ENCODE results near the gene CAPN9.
A peak's percentile ranks its signal among the peaks of the same experiment; 100 is the strongest.
"Not testable (repeated sequence)": the region's sequence is repeated elsewhere in the genome, so short reads cannot be mapped to it uniquely, and the experiment has no call there.

The CAPN9 gene

DNA sequence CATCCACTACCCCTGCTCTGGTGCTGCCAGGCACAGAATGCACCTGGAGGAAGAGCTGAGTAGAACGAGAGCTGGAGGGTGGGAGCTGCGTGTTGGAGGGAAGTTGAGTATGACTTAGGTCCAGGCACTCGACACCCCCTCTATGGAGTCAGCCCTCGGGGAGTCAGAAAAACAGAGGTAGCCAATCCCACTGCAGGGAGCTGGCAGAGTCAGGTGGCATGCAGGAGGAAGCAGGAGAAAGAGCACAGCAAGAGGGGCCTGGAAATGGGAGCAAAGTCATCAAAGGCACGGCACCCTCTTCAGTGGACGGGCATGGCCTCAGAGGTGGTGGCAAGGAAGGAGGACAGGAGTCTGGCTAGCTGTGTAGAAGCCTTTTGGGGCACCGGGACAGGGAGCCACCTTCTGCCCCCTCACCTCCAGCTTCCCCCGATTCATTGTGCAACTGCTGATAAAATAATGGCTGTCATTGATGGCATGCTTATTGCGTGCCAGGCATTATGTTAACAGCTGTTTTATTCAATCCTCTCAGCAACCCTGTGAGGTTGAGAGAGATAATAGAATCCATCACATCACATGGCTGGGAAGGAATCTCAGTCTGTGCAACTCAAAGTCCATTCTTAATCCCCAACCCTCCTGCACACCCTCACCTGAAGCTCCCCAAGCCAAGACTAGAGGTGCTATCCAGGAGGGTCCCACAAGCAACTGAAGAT lies 79.1 kb downstream of the CAPN9 start:
- no peak for DNase-seq

DNA sequence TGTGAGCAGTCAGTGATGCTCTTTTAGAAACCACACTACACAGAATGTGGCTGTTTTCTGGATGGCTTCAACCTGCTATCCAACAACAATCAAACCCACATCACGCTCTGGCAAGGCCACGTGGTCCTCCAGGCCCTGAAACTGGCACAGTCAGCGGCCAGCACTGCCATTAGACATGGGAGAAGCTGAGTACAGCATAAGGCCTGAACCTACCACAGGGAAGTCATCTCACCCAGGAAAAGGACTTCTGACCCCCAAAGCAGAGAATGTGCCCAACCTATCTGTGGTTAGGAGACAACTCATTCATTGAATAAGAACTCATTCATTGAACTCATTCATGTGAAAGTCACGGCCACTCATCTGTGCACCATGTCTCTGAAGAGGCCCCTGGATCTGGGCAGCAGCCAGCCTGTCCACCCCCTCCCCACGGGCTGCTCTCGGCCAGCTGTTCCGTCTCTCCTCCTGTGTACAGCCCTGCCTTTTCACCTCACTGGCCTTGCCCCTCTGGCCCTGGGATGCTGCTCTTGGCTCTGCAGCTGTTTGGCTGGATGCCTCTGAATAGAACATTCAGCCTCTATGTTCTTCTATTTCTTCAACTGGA lies 80.0 kb downstream of the CAPN9 start:
- DNase-seq = no peak

DNA sequence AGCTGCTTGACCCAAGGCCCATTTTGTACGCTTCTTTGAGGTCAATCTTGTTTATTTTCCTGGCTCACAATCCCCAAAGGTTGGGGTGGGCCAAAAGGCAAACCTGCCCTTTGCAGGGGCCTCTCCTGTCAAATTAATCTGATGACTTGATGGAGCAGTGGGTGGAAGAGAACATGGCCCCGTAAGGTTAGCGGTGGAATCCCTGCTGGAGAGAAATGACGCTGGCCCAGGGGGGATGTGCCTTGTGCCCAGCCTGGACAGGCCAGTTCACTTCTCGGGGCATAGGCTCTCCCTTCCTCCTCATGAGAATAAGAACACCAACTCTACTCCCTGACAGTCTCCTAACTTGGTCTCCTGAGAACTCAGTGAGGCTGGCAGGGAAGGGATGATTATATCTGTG lies 80.6 kb downstream of the CAPN9 start:
- no peak for DNase-seq

DNA sequence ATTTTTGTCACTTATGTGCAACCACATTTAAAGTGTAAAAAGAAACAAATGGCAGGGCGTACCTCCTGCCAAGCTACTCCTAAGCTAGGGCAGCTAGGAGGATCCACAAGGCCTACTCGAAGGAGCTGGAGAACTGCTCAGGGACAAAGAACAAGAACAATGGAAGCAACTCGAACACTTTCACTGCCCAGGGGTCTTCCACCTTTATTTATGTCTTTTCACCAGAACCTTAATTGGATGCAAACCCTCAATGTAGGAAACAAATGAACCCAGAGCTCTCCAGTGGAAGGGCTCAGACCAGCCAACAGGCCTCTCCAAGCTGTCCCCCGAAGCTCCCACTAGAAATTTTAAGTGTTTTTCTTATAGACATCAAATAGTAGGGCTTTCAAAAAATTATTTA lies 81.2 kb downstream of the CAPN9 start:
- no peak for DNase-seq

DNA sequence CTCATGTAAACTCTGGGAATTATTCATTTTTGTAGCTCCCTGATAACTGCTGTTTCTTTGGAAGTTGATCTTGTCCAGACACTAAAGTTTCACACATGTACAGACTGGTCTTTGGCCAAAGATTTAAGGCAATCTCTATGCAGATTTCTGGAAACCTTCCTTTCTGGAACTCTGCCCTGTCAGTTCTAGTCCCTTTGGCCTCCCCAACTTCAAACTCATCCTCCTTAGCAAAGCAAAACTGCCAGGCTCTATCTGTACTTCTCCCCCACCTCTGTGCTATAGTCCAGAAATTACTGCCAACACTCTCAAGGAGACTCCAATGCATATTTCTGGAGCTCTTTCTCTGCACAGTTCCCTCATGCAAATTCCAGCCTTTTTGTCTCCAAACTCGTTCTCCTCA lies 84.6 kb downstream of the CAPN9 start:
- DNase-seq = no peak

DNA sequence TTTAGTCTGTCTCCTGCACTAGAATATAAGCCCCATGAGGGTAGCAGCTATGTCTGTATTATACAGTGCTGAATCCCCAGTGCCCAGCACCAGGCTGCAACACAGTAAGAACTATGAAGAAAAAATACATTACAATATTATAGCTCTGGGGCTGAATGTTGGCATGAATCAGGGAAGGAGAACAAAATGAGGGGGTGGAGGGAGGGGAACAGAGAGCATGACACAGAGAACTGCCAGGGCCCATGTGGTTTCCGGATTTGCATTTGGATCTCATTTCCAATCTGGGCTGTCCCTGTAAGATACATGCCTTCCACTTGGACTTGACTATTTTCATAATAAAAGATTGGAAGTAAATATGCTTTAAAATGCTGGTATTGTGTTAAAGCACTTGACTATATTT lies 85.3 kb downstream of the CAPN9 start:
- no peak for DNase-seq

DNA sequence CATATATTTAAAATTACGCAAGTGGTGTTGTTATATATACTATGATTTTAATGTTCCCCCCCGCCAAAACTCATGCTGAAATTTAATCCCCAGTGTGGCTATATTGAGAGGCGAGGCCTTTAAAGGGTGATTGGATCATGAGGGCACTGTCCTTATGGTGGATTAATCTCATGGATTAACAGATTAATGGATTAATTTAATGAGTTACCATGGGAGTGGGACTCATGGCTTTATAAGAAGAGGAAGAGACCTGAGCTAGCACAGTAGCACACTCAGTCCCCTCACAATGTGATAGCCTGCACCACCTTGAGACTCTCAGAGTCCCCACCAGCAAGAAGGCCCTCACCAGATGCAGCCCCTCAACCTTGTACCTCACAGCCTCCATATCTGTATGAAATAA lies 86.3 kb downstream of the CAPN9 start:
- no peak for DNase-seq

DNA sequence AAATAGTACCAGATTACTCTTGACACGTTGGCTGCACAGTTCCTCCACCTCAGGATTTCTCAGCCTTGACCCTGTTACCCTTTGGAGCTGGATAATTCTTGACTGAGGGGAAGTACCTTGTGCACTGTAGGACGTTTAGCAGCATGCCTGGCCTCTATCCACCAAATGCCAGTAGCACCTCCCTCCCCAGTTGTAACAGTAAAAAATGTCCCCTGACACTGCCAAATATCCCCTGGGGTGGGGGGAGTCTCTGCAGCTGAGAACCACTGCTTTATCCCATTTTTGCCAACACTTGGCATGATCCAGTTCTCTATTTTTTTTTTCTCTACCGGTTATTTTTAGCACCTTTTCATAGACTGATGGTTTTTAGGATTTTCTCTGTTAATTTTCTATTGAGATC lies 87.1 kb downstream of the CAPN9 start:
- DNase-seq = no peak

DNA sequence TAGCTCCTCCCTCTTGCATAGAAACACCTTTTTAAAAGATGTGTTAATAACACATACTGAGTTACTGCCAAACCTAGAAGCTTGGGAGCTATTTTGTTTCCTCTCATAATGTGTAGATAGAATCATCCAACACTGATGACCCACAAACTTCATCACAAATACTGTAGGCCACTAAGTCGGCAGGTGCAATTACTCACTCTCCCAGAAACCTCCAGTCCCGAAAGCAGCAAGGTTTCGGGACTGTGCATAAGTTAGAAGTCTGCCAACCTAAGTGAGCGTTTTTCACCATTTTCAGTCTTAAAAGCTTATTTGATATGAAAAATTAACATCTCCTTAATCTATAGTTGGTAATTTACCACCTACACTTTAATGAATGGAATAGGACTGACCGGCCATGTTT lies 89.2 kb downstream of the CAPN9 start:
- DNase-seq = no peak

DNA sequence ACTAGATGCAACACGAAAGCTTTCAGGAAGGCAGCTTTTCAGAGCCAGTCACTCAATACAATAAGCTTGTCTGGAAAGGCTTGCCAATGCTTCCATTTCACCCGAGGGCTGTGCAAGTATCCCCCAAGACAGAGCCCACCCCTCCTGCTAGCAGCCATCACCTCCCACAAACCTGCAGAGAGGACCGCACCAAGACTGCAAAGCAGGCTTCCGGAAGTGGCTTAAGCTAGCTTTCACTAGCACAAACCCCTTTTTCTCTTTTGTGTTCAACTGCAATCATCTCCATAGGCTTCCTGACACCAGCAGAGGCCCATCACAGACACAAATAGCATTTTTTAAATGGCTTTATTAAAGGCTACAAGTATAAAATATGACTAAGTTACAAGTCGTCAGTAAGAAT lies 89.6 kb downstream of the CAPN9 start:
- no peak for DNase-seq

DNA sequence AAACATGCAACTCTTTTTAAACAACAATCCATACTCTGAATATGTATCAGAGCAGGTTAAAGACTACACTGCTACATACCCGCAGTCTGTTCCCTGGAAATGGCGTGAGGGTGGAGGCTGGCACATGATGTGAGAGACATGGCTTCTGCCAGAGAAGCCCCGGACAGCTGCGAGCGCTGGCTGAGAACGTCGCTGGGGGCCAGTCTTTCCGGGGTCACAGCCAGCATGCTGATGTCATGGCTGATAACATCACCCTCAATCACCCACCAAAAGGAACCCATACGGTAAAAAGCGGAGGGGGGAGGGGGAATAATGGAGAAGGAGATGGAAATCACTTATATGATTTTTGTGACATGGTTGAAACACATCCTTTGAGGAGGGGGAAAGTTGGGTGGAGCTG lies 92.0 kb downstream of the CAPN9 start:
- DNase-seq = no peak

DNA sequence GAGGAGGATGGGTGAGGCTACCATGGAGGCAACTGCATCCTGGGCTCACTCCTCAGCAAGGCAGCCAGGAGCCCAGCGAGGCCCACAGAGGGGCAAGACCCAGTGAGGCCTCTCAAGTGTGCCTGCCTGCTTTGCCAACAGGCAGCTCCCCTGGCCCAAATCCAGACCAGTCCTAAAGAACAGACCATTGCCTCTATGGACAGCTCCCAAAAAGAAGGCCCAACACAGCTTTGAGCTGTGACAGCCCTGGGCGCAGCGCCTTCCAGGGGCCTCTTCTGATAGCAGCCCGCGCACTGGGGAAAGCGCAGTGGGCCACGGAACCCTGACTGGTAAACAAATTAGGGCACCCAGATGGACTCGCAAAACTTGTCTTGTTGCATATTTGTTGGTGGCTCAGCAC lies 95.6 kb downstream of the CAPN9 start:
- DNase-seq = no peak

DNA sequence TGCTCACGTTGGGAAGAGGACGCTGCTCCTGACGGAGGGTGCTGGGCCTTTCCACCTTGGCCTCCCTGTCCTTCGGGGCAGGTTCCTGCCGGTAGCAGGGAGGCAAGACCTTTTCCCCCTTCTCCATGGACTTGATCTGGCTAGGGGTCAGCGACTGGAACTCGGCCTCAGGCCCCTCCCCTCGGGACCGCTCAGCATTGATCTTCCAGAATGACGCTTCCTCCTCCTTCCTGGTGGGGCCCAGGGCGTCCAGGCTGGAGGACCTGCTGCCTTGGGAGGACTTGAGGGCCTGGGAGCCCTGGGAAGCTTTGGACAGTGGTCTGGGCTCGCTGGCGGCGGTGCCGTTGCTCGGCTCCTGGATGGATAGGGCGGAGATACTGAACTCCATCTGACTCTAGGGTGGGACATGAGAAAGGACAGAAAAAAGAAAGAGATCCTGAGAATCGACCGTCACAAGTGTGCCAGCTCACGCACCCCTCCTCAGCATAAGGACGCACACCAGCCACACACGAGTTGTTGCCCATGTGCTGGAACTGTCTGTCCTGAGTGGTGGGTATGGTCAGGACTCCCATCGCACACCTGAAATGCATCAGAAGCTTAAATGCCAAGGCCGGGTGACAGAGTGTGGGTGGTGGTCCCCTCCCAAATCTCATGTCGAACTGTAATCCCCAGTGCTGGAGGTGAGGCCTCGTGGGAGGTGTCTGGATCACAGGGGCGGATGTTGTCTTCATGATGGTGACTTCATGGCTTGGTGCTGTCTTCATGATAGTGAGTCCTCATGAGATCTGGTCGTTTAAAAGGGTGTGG lies 96.5 kb downstream of the CAPN9 start:
- no peak for DNase-seq

DNA sequence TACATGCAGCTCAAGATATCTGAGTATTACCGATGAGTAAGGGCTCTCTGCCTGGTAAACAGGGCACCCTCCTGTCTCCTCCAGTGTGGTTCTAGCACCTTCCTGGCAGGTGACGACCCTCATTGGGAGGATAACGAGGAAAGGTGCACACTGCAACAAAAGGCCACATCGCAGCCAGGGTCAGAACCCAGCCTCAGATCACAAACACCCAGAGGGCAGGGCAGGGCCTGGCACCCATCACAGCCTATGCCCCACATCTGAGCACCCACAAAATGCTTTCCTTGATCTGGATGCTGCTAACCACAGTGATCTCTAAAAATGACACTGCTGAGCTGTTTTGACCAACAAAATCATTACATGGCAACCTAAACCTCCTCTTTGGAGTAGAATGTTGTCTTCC lies 97.4 kb downstream of the CAPN9 start:
- no peak for DNase-seq

DNA sequence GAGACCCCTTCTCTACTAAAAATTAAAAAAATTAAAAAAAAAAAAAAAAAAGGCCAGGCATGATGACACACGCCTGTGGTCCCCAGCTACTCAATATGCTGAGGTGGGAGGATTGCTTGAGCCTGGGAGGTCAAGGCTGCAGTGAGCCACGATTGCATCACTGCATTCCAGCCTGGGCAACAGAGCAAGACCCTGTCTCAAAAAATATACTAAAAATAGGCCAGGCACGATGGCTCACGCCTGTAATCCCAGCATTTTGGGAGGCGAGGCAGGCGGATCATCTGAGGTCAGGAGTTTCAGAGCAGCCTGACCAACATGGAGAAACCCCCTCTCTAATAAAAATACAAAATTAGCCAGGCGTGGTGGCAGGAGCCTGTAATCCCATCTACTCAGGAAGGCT lies 98.0 kb downstream of the CAPN9 start:
- not testable (repeated sequence) for DNase-seq

DNA sequence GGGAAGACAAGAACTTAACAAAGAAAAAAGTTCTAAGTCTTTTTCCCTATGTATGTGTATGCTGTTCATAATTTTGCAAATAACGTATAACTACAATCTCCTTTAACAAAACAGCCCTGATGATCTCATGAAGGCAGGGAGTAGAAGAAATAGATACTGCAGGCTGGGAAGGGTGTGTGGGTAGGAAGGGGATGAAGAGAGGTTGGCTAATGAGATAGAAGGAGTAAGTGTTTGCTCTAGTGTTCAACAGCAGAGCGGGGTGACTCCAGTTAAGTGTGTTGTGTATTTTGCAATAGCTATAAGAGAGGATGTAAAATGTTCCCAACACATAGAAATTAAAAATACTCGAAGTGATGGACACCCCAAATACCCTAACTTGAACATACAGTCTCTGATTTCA lies 101.0 kb downstream of the CAPN9 start:
- no peak for DNase-seq

DNA sequence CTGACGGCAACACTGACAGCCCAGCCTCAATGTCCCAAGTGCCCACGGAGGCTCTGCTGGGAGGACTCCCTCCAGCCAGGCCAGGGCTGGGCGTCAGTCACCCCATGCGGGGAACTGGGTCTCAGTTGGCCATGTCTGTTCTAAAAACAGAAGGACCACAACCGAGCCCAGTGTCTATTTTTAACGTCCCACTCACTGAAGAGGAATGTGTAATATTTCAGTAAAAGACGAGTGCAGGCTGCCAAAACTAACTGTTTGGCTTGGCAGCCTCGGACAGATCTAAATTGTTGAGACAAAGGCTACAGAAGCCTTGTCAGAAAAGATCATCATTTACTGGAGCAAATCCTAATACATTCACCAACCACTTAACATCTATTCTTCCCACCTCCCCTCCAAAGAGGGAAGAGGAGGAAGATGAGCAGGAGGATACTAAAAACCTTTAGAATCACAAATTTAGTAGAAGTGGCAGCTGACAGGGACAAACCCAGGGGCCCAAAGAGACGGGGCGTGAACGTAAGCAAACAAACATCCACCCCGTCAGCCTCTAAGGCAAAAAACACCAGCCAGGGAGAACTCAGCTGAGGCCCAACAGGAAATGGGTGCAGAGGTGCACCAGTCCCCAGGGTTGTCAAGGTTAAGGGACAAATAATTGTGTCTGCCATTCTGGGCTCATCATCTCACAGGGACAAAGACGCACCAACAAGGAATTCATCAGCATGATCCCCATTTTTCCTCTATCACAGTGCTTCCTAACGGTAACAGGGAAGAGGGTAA lies 102.5 kb downstream of the CAPN9 start:
- DNase-seq = peak; percentile 40

DNA sequence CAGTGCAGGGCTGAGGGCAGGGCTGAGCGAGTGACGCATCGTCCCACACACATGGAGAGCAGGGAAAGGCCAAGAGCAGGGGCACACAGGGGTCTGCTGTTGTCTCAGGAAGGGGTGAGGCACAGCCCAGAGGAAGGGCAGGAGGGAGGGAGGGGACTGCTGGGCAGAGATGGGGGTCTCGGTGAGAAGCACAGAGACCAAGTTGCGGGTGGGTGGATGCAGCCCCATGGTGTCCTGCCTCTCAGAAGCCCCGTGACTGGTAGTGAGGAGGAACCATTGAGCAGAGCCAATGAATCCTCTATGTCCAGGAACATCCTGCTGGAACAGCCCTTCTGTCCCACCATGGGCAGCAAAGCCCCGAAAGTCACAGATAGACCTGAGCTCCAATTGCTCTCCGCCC lies 103.4 kb downstream of the CAPN9 start:
- no peak for DNase-seq

DNA sequence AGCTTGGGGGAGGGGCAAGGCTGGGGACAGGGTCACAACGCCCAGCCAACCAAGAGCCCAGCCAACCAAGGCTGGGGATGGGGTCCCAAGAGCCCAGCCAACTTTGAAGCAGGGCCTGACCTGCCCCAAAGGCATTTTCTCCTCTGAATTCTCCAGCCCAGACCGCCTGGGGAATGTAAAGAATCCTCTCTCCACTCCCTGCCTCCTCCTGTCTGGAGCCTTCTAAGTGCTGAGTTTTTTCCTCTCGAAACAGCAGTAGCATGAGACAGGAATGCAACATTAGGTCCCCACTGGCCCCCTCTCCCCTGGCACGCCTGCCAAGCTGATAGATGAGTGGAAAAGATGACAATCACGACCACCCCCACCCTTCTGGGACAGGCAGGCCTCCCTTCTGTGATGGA lies 104.1 kb downstream of the CAPN9 start:
- DNase-seq = peak; percentile 23

Data from NCI-H226 (cell line).